ENCODE results near the gene PDGFB. TPM values are rescaled to one million over a fixed set of nuclear protein-coding genes. Genes with fewer than 3 reads are reported as not detected.
A peak's percentile ranks its signal among the peaks of the same experiment; 100 is the strongest.

PDGFB gene
- total and polyA plus RNA-seq, 9 of the 15 experiments (the other 6 are each of a cell fraction or from before 2014, with no cell fraction given) = 0.07 to 4.0 (median 0.48) TPM; not detected in 1

- TF ChIP-seq ZNF398 (CRISPR knock-in tag; IDR thresholded peaks at IDR 0.05) = no peak
- no peak for TF ChIP-seq ZNF324 (CRISPR knock-in tag; IDR thresholded peaks at IDR 0.05)
- TF ChIP-seq ZBTB2 (IDR thresholded peaks at IDR 0.05) = 0 out of 2 replicates have a peak, but pooled peaks have one; percentile 24
- TF ChIP-seq IRF1 (CRISPR knock-in tag; IDR thresholded peaks at IDR 0.05; ENCODE audit: borderline replicate concordance) = no peak
- TF ChIP-seq ZNF184 (CRISPR knock-in tag; IDR thresholded peaks at IDR 0.05) = no peak
- no peak for TF ChIP-seq ZBTB5 (IDR thresholded peaks at IDR 0.05)
- TF ChIP-seq ZNF124 (CRISPR knock-in tag; IDR thresholded peaks at IDR 0.05) = no peak
- TF ChIP-seq TSHZ1 (CRISPR knock-in tag; IDR thresholded peaks at IDR 0.05) = no peak
- TF ChIP-seq FOXO4 (CRISPR knock-in tag; IDR thresholded peaks at IDR 0.05) = no peak
- no peak for TF ChIP-seq ZKSCAN1 (IDR thresholded peaks at IDR 0.05; ENCODE audit: low read depth, low read length)
- no peak for TF ChIP-seq ZNF830 (CRISPR knock-in tag; IDR thresholded peaks at IDR 0.05)
- no peak for TF ChIP-seq HINFP (tag; conservative IDR thresholded peaks at IDR 0.05; ENCODE audit: low read depth)
These were observed 29.4 kb upstream of the PDGFB start (continued) for GRCh38 chr22:39273950-39274887.

Measured in K562 (cell line).